GM12878 (cell line): ENCODE data around the gene CDC34. TPM values are rescaled to one million over a fixed set of nuclear protein-coding genes. Genes with fewer than 3 reads are reported as not detected.
A peak's percentile ranks its signal among the peaks of the same experiment; 100 is the strongest.

Experiments
- BACH1 ChIP-seq: fragments of 450-650 bp; IDR thresholded peaks from 2 replicates; pipeline ENCODE4 v1.6.1; 2017; ENCODE audit warnings: mild to moderate bottlenecking, borderline replicate concordance
- BCL11A ChIP-seq: IDR thresholded peaks from 2 replicates; pipeline ENCODE4 v1.6.1; 2011; ENCODE audit warnings: low read depth, low read length
- BCL3 ChIP-seq: IDR thresholded peaks from 2 replicates; pipeline ENCODE4 v1.6.1; 2011; ENCODE audit warnings: borderline replicate concordance, low read depth, mild to moderate bottlenecking, moderate library complexity, low read length; ENCODE audit not compliant: insufficient read depth, poor library complexity, severe bottlenecking
- E2F4 ChIP-seq: IDR thresholded peaks from 2 replicates; pipeline ENCODE4 v1.6.1; 2012; ENCODE audit warnings: low read depth, low read length, improper control_type of control experiment
- EZH2 ChIP-seq: IDR thresholded peaks from 2 replicates; pipeline ENCODE4 v1.6.1; 2012; ENCODE audit warnings: low read depth, mild to moderate bottlenecking, control low read depth, inconsistent platforms, low read length, borderline replicate concordance; ENCODE audit not compliant: control insufficient read depth
- FOS ChIP-seq: IDR thresholded peaks from 3 replicates; pipeline ENCODE4 v1.6.1; 2011; ENCODE audit warnings: borderline replicate concordance; ENCODE audit not compliant: insufficient read length; ENCODE audit errors: extremely low read depth
- FOXM1 ChIP-seq: IDR thresholded peaks from 2 replicates; pipeline ENCODE4 v1.6.1; 2012; ENCODE audit warnings: low read depth, mild to moderate bottlenecking, inconsistent platforms, low read length, moderate library complexity
- HDGF ChIP-seq: fragments of 450-650 bp; IDR thresholded peaks from 2 replicates; pipeline ENCODE4 v1.6.1; 2016; ENCODE audit warnings: antibody characterized with exemption
- KAT2A ChIP-seq: conservative IDR thresholded peaks from 2 replicates; pipeline ENCODE4 v1.6.1; 2011; ENCODE audit warnings: low read depth, low read length; ENCODE audit not compliant: control insufficient read depth
- KLF5 ChIP-seq: fragments of 450-650 bp; IDR thresholded peaks from 2 replicates; pipeline ENCODE4 v1.6.1; 2014; ENCODE audit warnings: mild to moderate bottlenecking; ENCODE audit not compliant: partially characterized antibody
- MXI1 ChIP-seq: fragments of 150-350 bp; IDR thresholded peaks from 2 replicates; pipeline ENCODE4 v1.6.1; 2011; ENCODE audit warnings: low read depth, mild to moderate bottlenecking, inconsistent platforms, low read length, improper control_type of control experiment
- NFYA ChIP-seq: IDR thresholded peaks from 2 replicates; pipeline ENCODE4 v1.6.1; 2011; ENCODE audit warnings: low read depth, mild to moderate bottlenecking, low read length, improper control_type of control experiment, borderline replicate concordance
- POU2F2 ChIP-seq: IDR thresholded peaks from 3 replicates; pipeline ENCODE4 v1.6.1; 2011; ENCODE audit warnings: low read depth, mild to moderate bottlenecking, low read length, borderline replicate concordance
- PRDM15 ChIP-seq: fragments of 450-650 bp; formaldehyde crosslinking; IDR thresholded peaks from 2 replicates; pipeline ENCODE4 v1.4.0; 2020; ENCODE audit warnings: mild to moderate bottlenecking, moderate library complexity
- RB1 ChIP-seq: fragments of 450-650 bp; formaldehyde crosslinking; IDR thresholded peaks from 2 replicates; pipeline ENCODE4 v1.6.1; 2017; ENCODE audit warnings: mild to moderate bottlenecking, borderline replicate concordance
- SMC3 ChIP-seq: IDR thresholded peaks from 2 replicates; pipeline ENCODE4 v1.6.1; 2011; ENCODE audit warnings: low read length, improper control_type of control experiment, borderline replicate concordance
- SP1 ChIP-seq: IDR thresholded peaks from one replicate; pipeline ENCODE4 v1.6.1; 2011; ENCODE audit warnings: low read depth, low read length
- STAT1 ChIP-seq: fragments of 450-650 bp; conservative IDR thresholded peaks from 2 replicates; pipeline ENCODE4 v1.6.1; 2014; ENCODE audit warnings: antibody characterized with exemption, mild to moderate bottlenecking
- TARDBP ChIP-seq: IDR thresholded peaks from 2 replicates; pipeline ENCODE4 v1.6.1; 2016; ENCODE audit warnings: borderline replicate concordance
- YY1 ChIP-seq: IDR thresholded peaks from 2 replicates; pipeline ENCODE4 v1.6.1; 2011; ENCODE audit warnings: low read depth, mild to moderate bottlenecking, low read length
- ZBTB33 ChIP-seq: fragments of 450-650 bp; IDR thresholded peaks from 2 replicates; pipeline ENCODE4 v1.6.1; 2017; ENCODE audit warnings: mild to moderate bottlenecking
- ZNF217 ChIP-seq: fragments of 450-650 bp; IDR thresholded peaks from 2 replicates; pipeline ENCODE4 v1.6.1; 2017; ENCODE audit warnings: antibody characterized with exemption, mild to moderate bottlenecking
- ZNF384 ChIP-seq: IDR thresholded peaks from 2 replicates; pipeline ENCODE4 v1.6.1; 2012; ENCODE audit warnings: low read depth, mild to moderate bottlenecking, low read length, improper control_type of control experiment, borderline replicate concordance
- ZNF622 ChIP-seq: fragments of 450-650 bp; IDR thresholded peaks from 2 replicates; pipeline ENCODE4 v1.6.1; 2017; ENCODE audit warnings: mild to moderate bottlenecking, inconsistent platforms
- polyA plus RNA-seq, 11 experiments: library from polyadenylated mRNA; depleted of rRNA in 4 of 11; unstranded in 6 of 11; stranded (reverse) in 5 of 11; fragments of >200 nt; fragmentation: Nextera tagmentation in 4 of 11; fragmentation: Illumina TruSeq in 1 of 11; extraction: Ambion mirVana in 4 of 11; extraction: Trizol in 1 of 11; gene quantifications; 1 replicate in 1 of 11; 2 replicates in 10 of 11; pipeline versions ENCODE4 v1.2.1 to v1.2.3, GENCODE V29; 2011 to 2016; ENCODE audit warnings: inconsistent platforms in 2 of 11, missing spikeins in 2 of 11, low read depth in 1 of 11
- total RNA-seq, 4 experiments: library from RNA; depleted of rRNA in 3 of 4; stranded (reverse); fragments of >200 nt in 3 of 4; fragmentation: Illumina TruSeq in 1 of 4; extraction: Trizol in 1 of 4; gene quantifications; 2 replicates each; pipeline versions ENCODE4 v1.2.1 to v1.2.3, GENCODE V29; 2013 to 2021

Gene CDC34
- total and polyA plus RNA-seq, 10 of the 15 experiments (the other 5 are each of a cell fraction or from before 2014, with no cell fraction given) = 0.31 to 48.9 (median 28.5) TPM

DNA sequence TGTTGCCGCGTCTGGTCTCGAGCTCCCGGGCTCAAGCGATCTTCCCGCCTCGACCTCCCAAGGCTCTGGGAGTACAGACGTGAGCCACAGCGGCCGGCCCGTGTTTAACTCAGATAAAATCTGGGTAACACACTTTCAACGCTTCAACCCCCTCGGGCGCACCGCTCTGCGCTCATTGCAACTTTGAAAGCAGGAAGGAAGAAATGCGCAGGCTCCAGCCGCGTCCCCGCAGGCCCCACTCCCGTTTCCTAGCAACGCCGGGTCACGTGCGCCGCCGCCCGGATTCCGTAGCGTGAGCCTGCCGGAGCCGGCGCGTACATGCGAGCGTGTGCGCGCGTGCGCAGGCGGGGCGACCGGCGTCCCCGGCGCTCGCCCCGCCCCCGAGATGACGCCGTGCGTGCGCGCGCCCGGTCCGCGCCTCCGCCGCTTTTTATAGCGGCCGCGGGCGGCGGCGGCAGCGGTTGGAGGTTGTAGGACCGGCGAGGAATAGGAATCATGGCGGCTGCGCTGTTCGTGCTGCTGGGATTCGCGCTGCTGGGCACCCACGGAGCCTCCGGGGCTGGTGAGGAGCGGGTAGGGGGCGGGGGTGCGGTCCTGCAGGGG, 40.7 kb downstream of the CDC34 start, which contains the start of gene BSG (continued):
- TF ChIP-seq ZNF384 (peak; percentile 47; the same call in 1 of the 2 replicates), STAT1 (peak; percentile 77; the same call in 1 of the 2 replicates), TARDBP (no peak), BCL3 (peak; percentile 50), HDGF (0 out of 2 replicates have a peak, but pooled peaks have one; percentile 25), MXI1 (peak; percentile 94), EZH2 (no peak), FOXM1 (no peak), KAT2A (no peak), SP1 (peak; percentile 21), ZBTB33 (no peak), BACH1 (peak; percentile 92), ZNF217 (no peak), POU2F2 (peak; percentile 88), SMC3 (no peak), KLF5 (peak; percentile 58), PRDM15 (CRISPR knock-in tag) (no peak), E2F4 (no peak), NFYA (no peak), BCL11A (no peak), ZNF622 (no peak), RB1 (peak; percentile 60; the same call in 1 of the 2 replicates), YY1 (peak; percentile 88; the same call in 1 of the 2 replicates), FOS (no peak)
